GM21515 (cell line): ENCODE results near the gene PEAK1.
"Not testable (repeated sequence)": the region's sequence is repeated elsewhere in the genome, so short reads cannot be mapped to it uniquely, and the experiment has no call there.

Experiments used
- ATAC-seq: cut with Tn5 transposase; IDR thresholded peaks from one replicate; pipeline ENCODE4 v1.9.1; 2021; ENCODE audit not compliant: unreplicated experiment

PEAK1 gene

DNA sequence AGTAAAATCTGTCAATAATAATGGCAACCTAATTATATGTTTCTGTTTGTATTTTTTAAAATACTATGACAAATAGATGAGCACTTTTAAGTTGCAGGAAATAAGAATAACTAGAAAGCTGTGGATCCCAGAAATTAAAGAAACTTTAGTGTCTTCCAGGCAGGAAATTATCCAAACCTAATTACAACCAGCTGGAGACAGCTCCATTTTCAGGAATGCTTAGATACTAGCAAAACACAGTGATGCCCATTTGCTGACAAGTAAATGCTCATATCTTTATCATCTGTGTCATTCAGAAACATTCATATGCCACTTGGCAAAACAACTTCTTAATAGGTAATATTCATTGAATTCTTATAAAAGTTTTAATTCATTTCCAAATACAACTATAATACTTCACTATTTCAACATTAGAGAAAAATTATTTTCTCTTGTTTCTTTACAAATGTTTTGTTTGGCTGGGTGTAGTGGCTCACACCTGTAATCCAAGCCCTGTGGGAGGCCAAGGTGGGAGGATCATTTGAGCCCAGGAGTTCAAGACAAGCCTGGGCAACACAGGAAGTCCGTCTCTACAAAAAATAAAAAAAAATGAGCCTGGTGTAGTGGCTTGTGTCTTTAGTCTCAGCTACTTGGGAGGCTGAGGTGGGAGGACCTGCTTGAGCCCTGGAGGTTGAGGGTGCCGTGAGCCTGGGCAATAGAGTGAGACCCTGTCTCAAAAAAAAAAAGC is 179.9 kb downstream of the PEAK1 start:
- ATAC-seq, result no peak

DNA sequence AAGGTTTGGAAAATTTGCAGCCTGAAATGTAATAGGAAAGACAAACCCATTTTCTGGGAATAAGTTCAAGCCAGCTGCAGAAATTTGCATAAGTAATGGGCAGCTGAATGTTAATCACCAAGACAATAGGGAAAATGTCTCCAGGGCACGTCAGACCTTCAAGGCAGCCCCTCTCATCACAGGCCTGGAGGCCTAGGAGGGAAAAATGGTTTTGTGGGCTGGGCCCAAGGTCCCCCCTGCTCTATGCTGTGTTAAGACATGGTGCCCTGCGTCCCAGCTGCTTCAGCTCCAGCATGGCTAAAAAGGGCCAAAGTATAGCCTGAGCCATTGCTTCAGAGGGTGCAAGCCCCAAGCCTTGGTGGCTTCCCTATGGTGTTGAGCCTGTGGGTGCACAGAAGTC is 184.3 kb downstream of the PEAK1 start:
- ATAC-seq, result no peak

DNA sequence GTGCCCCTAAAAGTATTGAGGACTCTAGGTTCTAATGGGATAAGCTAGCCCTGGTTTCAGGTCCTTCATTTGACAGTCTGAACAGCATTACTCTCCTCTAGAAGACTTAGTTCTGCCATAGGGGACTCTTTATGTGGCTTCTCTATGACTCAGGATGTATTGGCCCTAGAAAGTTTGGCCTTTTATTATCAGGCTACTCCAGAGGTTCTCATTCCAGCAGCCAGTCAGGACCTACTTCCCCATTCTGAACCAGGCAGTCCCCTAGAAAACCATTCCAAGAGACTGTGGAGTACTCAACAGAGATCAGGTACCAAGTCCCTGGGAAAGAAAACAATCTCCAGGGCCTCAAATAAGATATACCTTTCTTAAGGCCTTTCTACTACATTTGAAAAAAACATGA is 191.1 kb downstream of the PEAK1 start:
- no peak for ATAC-seq

DNA sequence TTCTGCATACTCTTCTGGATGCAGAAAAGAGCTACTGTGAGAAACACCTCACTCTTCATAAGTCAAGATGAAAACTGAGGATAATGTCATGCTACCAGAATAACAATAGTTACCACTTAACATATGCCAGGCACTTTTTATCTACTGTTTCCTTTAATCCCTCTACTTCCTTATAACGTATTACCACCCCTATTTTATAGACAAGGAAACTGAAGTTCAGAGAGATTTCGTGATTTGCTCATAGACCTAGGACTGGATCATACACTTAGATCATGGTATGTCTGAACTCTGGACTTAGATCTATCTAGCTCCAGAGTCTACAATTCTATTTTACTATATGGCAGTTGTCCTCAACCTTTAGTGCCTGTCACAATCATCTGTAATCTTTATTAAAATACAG is 193.3 kb downstream of the PEAK1 start:
- no peak for ATAC-seq

DNA sequence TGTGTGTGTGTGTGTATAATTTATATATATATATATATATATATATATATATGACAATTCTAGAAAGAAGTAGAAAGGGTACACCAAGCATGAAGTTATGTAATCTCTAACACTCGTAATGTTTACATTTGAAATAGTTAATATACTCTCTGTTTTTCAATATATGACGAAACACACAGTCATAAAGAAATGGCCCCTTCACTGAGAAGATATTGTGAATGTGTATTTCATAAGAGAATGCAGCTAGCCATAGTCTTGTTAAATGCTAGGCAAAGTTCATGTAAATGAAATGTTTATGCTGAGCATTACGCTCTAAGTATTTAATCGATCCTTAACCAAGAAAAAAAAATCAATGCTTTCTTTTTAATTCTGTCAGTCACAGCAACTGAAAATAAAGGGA is 194.3 kb downstream of the PEAK1 start:
- no peak for ATAC-seq

DNA sequence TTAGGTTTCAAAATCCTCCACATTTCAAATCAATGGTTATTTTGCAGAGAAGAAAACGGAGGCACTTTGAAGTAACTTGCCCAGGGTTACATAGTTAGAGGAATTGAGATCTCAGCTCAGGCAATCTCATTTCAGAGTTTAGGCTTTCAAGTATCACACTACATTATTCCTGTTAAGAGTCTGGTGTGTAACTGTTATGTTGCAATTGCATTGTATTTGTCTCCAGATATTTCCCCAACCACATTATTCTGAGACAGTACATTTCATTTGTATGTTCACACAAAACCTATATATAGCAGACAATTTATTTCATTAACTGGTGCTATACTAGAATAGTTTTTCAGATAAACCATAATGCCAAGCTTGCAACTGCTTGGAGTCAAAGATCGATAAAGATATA is 194.8 kb downstream of the PEAK1 start:
- no peak for ATAC-seq

DNA sequence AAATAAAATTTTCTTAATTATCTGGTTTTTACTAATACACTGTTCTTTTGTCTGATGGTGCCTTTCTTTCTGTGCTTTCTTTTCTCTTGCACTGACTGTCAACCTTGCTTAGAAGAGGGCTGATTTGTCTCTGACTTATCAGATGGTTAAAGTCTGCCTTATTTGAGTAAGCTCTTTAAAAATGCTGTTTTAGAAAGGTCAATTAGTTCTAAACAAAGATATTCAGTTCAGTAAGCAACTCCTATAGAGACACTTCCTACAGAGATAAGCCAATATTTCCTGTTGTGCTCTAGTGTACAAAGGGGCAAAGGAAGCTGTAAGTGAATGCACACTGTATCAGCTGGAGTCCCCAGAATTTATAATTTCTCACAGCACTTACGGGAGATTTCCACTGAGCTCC is 195.6 kb downstream of the PEAK1 start:
- no peak for ATAC-seq

DNA sequence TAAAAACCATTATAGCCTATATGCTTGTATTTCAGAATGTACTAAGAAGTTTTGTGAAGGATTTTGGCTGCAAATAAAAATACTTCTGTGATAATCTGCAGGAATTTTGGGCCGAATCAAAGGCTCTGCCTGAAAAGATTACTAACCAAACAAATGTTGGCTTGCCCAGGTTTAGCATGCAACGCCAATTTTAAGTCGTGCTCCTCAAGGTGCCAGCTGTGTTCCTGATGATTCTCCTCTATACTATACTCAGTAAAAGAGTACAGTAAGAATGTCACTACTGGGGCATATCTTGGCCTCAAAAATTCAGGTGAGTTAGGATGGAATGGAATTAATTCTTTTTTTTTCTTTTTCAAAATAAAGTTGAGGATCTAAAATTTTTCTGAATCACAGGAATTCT is 198.2 kb downstream of the PEAK1 start:
- ATAC-seq, result no peak

DNA sequence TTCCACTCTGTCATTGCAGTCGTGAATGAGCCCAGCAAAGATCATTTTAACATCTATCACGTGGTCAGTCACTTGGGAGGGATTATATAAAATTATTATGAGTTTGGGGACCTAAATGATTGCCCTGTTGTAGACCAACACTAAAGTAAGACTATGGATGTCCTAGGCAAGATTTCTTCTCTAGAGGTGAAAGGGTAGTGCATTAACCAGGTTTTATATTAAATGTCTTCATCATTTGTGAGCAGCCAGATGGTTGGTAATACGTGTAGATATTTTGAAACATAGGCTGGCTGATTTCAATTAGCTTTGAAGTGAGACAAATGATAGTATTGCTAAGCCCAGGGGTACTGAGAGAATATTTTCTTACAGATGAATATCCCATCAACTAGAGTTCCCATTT is 198.7 kb downstream of the PEAK1 start:
- no peak for ATAC-seq

DNA sequence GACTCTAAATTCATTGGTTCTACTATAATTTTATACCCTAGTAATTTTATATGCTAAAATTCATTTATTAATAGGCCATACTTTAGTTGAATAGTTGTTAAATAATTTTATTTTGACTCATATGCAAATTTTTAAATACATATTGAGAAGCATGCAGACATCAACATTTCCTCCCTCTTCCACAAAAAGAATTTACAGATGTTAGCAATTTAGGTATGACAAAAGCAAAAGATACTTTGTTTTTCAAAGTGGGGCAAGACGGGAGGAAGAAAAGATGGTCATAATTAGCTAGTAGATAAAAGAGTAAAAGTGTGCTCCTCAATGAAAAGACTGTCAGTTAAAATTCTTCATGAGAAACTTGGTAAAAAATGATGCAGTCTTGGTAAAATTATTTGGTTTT is 200.1 kb downstream of the PEAK1 start:
- ATAC-seq, result no peak

DNA sequence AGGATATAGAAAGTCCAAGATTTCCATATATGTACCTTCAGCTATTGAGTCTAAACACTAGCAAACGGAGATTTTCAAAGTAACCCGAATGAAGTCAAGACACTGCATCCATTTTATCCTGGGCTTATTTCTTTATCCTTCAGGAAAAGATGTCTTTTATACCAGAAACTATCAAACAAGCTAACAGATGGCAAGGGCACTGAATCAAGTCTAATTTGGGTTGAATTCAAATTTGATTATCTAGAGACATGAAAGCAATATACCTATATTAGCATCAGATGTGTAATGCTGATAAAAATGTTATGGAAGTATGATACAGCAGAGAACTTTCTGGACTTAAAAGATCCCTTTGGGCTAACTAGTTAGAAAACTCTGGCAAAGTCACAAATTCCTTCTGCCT is 210.7 kb downstream of the PEAK1 start:
- no peak for ATAC-seq

DNA sequence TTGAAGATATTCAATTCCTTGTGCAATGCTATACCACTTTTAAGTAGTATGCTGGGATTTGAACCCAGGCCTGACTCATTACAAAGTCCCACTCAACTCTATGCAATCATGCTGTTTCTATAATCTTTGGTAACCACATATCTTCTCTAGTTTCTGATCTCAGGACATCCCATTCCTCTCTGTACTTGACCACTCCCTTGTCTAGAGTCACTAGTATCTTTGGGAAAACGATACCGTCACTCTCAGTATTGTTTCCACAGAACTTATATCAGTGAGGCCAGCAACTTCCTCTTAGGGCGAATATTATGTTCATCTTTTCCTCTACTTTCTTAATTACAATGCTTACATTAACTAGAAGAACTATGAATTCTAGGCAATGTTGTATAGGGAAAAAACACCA is 211.7 kb downstream of the PEAK1 start:
- ATAC-seq, result no peak

DNA sequence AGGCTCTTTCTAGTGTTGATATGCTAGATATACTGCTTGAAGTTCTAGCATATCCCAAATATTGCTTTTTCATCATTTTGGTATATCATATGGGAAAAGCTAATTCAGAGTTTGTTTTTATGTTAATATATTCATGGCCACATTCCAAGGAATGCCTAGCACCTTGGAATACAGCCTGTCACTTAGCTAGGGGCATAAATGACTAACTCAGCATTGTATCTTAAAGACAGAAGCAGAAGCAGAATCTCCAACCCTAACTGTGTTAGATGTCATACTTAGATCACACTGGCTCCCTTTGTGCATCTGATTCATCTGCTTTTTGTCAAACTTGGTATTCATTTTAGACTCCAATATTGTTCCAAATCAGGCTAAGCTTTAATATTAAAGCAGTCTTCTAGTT is 218.2 kb downstream of the PEAK1 start:
- no peak for ATAC-seq

DNA sequence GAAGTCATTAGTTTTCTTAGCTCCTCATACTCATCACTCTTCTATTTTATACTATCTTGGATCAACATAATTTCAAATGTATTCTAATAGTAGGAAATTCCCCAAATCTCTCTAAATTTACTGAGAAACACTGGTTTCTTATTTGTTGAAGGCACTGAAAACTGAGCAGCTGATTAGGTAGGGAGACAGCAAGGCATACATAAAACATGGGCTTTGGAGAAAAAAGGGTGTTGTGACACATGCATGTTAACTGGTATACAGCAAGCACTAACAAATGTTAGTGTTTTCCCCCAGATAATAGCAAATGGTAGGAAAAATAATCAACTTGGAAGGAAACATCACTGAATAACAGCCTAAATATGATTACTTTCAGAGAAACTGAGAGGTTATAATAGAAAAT is 223.5 kb downstream of the PEAK1 start:
- no peak for ATAC-seq

DNA sequence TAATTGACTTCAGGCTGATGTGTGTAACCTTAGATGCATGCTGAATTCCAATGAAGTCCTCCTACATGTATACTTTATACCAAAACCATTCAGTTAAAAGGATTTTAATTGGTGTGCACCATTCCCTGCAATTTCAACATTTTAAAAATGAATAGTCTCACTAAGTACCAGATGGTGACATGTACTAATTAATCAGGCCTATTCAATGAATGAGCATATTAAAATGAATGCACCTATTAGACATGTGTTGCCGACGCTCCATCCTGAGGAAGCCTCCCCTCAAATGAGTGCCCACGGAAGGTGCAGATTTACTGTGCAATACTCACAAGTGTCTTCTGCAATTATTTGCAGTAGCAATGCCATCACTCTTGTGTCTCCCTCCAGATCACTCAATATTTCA is 224.3 kb downstream of the PEAK1 start:
- no peak for ATAC-seq

DNA sequence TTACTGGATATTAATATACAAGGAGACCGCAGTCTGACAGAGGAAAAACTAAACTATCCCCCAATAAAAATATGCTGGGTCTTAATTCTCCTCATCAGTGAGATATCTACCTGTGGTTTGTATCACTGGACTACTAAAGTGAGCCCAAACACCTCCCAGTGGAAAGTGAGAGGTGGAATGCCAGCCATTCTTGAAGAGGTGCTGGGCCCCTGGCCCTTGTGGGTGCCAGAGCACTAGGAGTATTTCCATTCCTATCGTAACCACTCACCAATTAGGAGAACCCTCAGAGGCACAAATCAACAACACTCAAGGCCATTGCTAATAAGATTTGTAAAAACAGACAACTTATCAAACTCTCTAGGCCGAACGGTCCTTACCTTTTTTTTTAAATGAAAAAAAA is 227.5 kb downstream of the PEAK1 start:
- no peak for ATAC-seq

DNA sequence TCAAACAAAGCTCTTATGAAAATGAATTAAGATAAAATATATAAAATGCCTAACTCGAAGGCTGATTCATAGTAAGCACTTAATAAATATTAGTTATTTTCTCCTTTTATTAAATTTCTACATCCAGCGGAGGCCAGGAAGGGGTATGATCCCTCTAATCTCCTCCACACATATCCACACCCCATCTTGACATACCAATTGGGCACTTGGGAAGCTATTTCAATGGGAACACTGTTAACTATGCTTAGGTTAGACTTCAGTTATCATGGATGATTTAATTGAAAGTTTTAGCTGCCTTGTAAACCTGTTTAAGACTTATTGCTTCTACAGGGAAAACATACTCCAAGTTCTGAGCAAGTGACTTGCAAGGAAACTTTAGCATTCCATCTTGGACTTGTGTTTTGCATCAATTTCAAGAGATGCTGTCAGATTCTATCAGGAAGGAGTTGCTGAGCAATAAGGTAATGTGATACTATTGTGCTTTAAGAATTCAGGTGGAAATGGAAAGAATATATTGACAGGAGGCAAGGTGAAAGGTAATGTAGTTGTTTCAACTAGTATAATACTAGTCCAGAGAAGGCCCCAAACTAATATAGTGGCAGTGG is 228.6 kb downstream of the PEAK1 start:
- no peak for ATAC-seq

DNA sequence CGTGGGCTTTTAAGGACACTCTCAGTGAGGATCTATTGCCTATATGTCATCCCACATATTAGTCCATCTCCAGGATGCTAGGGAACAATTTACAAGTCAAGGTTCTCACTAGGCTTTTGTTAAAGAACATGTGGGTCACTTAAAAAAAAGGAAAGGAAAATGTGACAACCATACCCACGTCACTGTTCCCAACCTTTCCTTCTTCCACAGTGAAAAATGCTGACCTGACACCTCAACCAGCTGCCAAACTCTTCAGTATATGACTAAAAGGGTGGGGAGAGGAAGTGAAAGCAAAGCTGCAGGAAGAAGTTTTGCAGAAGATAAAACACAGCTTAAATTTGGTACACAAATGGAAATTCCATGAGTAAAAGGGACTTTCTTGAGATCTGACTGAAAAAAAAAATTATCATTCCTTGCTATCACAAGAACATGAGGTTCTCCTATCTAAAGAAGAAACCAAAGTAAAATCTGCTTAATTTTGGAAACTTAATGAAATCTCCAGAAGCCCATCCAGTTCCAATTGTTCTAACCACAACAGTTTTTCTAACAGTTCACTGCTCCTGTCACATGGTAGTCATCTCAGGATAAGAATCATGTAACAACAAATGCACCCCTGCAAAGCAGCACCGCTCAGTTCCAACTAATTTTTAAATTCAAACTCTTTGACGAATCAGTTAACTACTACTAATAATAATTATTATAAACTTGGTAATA is 232.0 kb downstream of the PEAK1 start:
- no peak for ATAC-seq

DNA sequence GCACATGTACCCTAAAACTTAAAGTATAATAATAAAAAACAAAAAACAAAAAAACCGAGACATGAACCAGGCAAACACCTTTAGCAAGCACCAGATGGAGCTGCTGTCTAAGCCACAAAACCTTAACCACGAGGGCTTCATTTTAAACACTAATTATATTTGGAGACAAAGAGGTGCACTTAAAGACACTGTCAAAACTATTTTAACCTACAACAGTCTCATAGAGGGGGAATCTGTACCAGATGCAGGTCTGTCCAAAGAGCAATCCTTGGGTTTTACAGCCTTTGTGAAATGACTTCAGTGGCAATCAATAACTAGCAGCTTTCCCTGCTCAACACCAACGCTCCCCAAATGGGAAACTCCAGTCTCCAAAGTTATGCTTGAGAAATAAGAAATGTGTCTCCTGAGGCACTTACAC is 233.3 kb downstream of the PEAK1 start:
- no peak for ATAC-seq

DNA sequence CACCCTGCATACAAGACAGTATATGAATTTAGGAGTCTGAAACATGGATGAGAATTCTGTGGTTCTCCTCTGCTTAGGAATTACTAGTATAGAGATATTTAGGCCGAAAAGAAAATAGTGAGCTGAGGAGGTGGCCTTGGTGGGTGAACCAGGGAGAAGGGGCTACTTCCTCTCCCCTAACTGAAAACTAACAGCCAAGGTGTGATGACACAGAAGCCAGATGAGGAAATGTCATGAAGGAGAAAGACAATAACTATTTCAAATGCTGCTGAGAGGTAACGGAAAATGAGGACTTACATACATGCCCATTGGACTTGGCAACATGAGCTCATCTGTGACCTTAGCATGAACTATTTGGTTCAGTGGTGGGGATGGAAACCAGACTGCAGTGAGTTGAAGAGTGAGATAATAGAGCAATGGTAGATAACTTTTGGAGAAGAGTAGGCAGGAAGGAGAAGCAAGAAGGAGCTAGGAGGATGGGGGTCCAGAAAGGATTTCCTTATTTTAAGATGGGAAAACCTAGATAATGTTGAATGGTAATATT is 234.6 kb downstream of the PEAK1 start:
- no peak for ATAC-seq

DNA sequence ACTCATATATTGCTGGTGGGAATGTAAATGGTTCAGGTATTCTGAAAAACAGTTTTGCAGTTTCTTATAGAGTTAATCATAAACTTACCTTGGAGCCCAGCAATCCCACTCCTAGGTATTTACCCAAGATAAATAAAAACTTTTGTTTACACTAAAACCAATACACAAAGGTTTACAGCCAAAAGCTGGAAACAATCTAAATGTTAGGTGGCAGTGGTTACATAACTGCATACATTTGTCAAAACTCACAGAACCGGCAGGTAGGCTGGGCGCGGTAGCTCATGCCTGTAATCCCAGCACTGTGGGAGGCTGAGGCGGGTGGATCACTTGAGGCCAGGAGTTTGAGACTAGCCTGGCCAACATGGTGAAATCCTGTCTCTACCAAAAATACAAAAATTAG is 235.6 kb downstream of the PEAK1 start:
- ATAC-seq, result not testable (repeated sequence)

DNA sequence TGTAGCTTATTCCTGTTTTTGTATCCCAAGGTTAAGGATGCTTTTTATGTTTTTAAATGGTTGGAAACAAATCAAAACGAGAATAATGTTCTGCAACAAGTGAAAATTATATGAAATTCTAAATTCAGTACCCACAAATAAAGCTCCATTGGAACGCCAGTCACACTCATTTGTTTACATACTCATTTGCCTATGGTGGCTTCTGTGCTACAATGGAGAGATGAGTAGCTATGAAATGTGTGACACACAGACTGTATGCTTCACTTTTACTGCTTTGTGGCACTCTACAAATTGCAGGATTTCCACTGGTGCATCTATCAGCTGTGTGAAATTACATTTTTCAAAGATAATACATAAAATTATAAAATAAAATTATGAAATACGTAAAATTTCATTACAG is 236.8 kb downstream of the PEAK1 start:
- no peak for ATAC-seq
